Stimulated activated naive CD8-positive, alpha-beta T cell treated with anti-CD3 and anti-CD28 coated beads, Interleukin-15, Interleukin-2, amounts not matched to agents 100 ng/mL and 50 ng/mL, for 24 hours (primary cell): ENCODE results near the gene CCDC40.

ENCODE experiments used
- H3K27ac Mint-ChIP-seq: one replicate; pipeline ENCODE4 v1.8.0; 2021; ENCODE audit warnings: mild to moderate bottlenecking, mixed read lengths
- H3K27me3 Mint-ChIP-seq: one replicate; pipeline ENCODE4 v1.8.0; 2021; ENCODE audit warnings: mixed read lengths
- H3K36me3 Mint-ChIP-seq: one replicate; pipeline ENCODE4 v1.8.0; 2021; ENCODE audit warnings: low read depth, mixed read lengths
- H3K4me1 Mint-ChIP-seq: one replicate; pipeline ENCODE4 v1.8.0; 2021; ENCODE audit warnings: low read depth, mixed read lengths
- H3K4me3 Mint-ChIP-seq: one replicate; pipeline ENCODE4 v1.8.0; 2021; ENCODE audit warnings: mild to moderate bottlenecking, mixed read lengths
- H3K9me3 Mint-ChIP-seq: one replicate; pipeline ENCODE4 v1.8.0; 2021; ENCODE audit warnings: mixed read lengths

CCDC40 gene

GRCh38 chr17:80110927-80111701 is 74.7 kb downstream of the CCDC40 start:
- Mint-ChIP-seq H3K27me3 (no peaks in the 10 kb centered on the region), H3K4me3 (no peak overlapping the region), H3K36me3 (peaks cover 1% of the 10 kb centered on the region), H3K27ac (no peak overlapping the region), H3K9me3 (no peaks in the 10 kb centered on the region), H3K4me1 (no peaks in the 10 kb centered on the region)

- no peaks in the 10 kb centered on the region for H3K4me1 Mint-ChIP-seq
- no peak overlapping the region for H3K27ac Mint-ChIP-seq
- no peak overlapping the region for H3K4me3 Mint-ChIP-seq
- H3K36me3 Mint-ChIP-seq = no peaks in the 10 kb centered on the region
- no peaks in the 10 kb centered on the region for H3K9me3 Mint-ChIP-seq
- H3K27me3 Mint-ChIP-seq = no peaks in the 10 kb centered on the region
Observed at GRCh38 chr17:80111702-80112470, 75.4 kb downstream of the CCDC40 start.

- Mint-ChIP-seq H3K36me3 (no peaks in the 10 kb centered on the region), H3K9me3 (no peaks in the 10 kb centered on the region), H3K4me3 (no peak overlapping the region), H3K4me1 (no peaks in the 10 kb centered on the region), H3K27ac (no peak overlapping the region), H3K27me3 (no peaks in the 10 kb centered on the region)
Observed at GRCh38 chr17:80112471-80113032, 76.1 kb downstream of the CCDC40 start.

DNA sequence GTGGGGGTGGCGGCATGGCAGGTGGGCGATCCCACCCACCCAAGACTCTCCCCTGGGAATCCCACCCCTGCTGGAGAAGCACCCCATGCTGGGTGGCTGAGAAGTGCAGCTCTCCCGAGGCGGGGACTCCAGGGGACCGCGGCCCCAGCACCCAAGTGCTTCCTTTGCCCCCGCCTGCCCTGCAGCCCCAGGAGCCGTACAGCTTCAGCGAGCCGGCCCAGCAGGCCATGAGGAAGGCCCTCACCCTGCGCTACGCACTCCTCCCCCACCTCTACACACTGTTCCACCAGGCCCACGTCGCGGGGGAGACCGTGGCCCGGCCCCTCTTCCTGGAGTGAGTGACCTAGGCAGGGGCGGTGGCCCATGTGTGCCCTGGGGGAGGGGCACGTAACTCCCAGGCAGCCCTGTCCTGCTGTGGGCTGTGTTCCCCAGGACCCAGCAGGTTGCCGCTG is 76.6 kb downstream of the CCDC40 start:
- Mint-ChIP-seq H3K4me1 (no peaks in the 10 kb centered on the region), H3K27me3 (no peaks in the 10 kb centered on the region), H3K9me3 (no peaks in the 10 kb centered on the region), H3K36me3 (no peaks in the 10 kb centered on the region), H3K27ac (no peak overlapping the region), H3K4me3 (no peak overlapping the region)

GRCh38 chr17:80114758-80115157 is 78.3 kb downstream of the CCDC40 start:
- Mint-ChIP-seq H3K9me3 (no peaks in the 10 kb centered on the region), H3K4me1 (no peaks in the 10 kb centered on the region), H3K36me3 (no peaks in the 10 kb centered on the region), H3K4me3 (no peak overlapping the region), H3K27ac (no peak overlapping the region), H3K27me3 (no peaks in the 10 kb centered on the region)

GRCh38 chr17:80115159-80115558 is 78.7 kb downstream of the CCDC40 start:
- no peaks in the 10 kb centered on the region for H3K4me1 Mint-ChIP-seq
- H3K4me3 Mint-ChIP-seq = no peak overlapping the region
- H3K36me3 Mint-ChIP-seq = no peaks in the 10 kb centered on the region
- H3K27me3 Mint-ChIP-seq = no peaks in the 10 kb centered on the region
- H3K9me3 Mint-ChIP-seq = no peaks in the 10 kb centered on the region
- H3K27ac Mint-ChIP-seq = no peak overlapping the region

DNA sequence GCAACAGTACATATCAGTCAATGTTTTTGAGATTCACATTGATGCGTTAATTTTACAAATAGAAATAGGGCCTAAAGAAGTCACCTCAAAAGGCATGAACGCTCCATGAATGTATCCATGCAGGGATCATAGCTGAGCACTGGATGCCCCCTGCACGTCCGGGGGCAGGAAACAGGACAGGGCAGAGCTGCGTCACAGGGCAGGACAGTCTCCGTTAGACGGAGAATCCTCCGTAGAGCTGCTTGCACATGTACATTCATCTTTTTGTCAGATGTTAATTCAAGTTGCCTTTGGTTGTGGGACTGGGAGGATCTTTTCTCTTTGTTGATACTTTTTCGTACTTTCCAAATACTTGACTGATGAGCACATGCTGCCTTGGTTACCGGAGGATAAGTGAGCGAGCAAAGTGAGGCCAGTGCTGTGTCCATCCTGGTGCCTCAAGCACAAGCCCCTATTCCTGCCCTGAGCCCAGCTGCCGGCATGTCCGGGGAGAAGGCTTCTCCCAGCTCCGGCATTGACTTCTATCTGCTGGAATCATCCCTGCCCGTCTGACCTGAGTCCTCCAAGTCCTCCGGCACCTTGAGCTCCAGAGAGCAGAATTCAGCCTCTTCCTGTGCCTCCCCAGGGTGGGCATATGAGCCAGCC is 80.0 kb downstream of the CCDC40 start:
- H3K27ac Mint-ChIP-seq = no peak overlapping the region

GRCh38 chr17:80116921-80117380 is 80.5 kb downstream of the CCDC40 start:
- no peak overlapping the region for H3K27ac Mint-ChIP-seq
- no peaks in the 10 kb centered on the region for H3K27me3 Mint-ChIP-seq
- H3K4me3 Mint-ChIP-seq = no peak overlapping the region

More for the DNA sequence above, 80.0 kb downstream of the CCDC40 start:
- no peak overlapping the region for H3K4me3 Mint-ChIP-seq
- H3K36me3 Mint-ChIP-seq = no peaks in the 10 kb centered on the region
- H3K27me3 Mint-ChIP-seq = no peaks in the 10 kb centered on the region
- H3K9me3 Mint-ChIP-seq = no peaks in the 10 kb centered on the region
- H3K4me1 Mint-ChIP-seq = no peaks in the 10 kb centered on the region

DNA sequence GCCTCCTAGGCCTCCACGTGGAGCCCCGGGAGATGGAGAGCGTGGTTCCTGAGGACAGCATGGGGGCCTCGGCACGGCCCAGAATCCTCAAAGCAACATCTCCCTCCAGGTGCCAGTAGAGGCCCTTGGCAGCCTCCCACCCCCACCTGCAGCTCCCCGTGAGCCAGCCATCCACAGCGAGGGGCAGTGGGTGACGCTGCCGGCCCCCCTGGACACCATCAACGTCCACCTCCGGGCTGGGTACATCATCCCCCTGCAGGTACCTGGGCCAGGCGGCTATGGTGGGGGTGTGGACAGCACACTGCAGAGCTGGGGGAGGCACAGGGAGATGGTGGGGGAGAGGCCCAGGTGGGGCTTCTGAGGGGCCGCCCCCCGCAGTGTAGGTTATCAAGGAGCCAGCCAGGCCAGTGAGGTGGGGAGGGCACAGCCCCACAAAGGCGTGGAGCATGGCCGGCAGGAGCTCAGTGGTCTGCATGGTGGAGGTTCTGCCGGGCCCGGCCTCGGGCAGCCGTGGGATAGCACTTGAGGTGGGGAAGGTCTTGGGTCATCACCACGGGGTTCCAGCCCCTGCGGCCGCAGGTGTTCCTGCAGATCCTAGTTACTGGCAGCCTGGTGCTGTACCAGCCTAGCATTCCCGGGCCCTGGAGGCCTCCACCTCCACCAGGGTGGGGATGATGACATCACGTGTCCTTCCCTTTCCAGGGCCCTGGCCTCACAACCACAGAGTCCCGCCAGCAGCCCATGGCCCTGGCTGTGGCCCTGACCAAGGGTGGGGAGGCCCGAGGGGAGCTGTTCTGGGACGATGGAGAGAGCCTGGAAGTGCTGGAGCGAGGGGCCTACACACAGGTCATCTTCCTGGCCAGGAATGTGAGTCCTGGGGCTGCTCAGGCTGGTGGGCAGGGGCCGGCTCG is 81.3 kb downstream of the CCDC40 start:
- H3K4me3 Mint-ChIP-seq = no peak overlapping the region
- H3K4me1 Mint-ChIP-seq = no peaks in the 10 kb centered on the region
- H3K9me3 Mint-ChIP-seq = no peaks in the 10 kb centered on the region
- no peaks in the 10 kb centered on the region for H3K27me3 Mint-ChIP-seq
- no peaks in the 10 kb centered on the region for H3K36me3 Mint-ChIP-seq
- H3K27ac Mint-ChIP-seq = no peak overlapping the region

More at GRCh38 chr17:80116921-80117380, 80.5 kb downstream of the CCDC40 start:
- Mint-ChIP-seq H3K4me1 (no peaks in the 10 kb centered on the region), H3K36me3 (no peaks in the 10 kb centered on the region), H3K9me3 (no peaks in the 10 kb centered on the region)

DNA sequence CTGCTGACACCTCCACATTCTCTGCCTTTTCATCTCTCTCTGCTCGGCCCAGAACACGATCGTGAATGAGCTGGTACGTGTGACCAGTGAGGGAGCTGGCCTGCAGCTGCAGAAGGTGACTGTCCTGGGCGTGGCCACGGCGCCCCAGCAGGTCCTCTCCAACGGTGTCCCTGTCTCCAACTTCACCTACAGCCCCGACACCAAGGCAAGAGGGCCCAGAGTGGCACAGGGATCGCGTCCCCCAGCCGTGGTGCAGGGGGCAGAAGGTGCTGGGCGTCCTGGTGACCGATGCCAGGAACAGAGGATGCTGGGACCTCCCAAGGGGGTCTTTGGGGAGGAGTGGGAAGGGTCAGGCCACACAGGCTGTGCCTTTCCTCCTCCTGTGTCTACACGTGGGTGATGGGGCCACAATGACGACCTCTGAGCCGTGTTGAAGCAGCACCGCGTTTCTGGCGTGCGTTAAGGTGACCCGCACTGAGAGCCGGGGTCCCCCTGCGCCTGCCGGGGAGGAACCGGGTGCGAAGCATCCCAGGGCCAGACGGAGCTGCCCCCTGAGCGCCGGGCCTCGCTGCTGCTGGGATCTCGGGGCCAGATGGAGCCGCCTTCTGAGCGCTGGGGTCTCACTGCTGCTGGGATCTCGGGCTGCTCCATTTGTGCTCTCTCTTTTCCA is 82.3 kb downstream of the CCDC40 start:
- Mint-ChIP-seq H3K36me3 (no peaks in the 10 kb centered on the region), H3K9me3 (no peaks in the 10 kb centered on the region), H3K27me3 (no peaks in the 10 kb centered on the region), H3K4me3 (no peak overlapping the region), H3K4me1 (no peaks in the 10 kb centered on the region), H3K27ac (no peak overlapping the region)

DNA sequence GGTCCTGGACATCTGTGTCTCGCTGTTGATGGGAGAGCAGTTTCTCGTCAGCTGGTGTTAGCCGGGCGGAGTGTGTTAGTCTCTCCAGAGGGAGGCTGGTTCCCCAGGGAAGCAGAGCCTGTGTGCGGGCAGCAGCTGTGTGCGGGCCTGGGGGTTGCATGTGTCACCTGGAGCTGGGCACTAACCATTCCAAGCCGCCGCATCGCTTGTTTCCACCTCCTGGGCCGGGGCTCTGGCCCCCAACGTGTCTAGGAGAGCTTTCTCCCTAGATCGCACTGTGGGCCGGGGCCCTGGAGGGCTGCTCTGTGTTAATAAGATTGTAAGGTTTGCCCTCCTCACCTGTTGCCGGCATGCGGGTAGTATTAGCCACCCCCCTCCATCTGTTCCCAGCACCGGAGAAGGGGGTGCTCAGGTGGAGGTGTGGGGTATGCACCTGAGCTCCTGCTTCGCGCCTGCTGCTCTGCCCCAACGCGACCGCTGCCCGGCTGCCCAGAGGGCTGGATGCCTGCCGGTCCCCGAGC is 82.9 kb downstream of the CCDC40 start:
- no peaks in the 10 kb centered on the region for H3K36me3 Mint-ChIP-seq
- no peaks in the 10 kb centered on the region for H3K4me1 Mint-ChIP-seq
- no peaks in the 10 kb centered on the region for H3K9me3 Mint-ChIP-seq
- no peaks in the 10 kb centered on the region for H3K27me3 Mint-ChIP-seq
- no peak overlapping the region for H3K4me3 Mint-ChIP-seq
- H3K27ac Mint-ChIP-seq = no peak overlapping the region

DNA sequence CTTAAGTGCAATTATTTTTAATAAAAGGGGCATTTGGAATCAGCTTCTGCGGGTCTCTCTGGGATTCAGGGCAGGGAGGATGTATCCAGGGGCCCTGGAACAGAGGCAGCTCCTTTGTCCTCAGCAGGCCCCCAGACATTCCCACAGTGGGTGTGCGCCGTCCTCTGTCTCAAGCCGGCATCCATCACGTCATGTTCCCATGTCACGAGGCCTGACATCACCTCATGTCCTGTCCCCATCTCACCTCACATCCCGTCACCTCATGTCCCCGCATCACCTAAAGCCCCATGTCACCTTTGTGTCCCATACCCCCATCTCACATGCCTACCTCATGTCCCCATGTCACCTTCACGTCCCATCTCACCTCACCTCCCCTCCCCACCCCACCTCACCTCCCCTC is 83.4 kb downstream of the CCDC40 start:
- Mint-ChIP-seq H3K4me3 (no peak overlapping the region), H3K36me3 (no peaks in the 10 kb centered on the region), H3K27ac (no peak overlapping the region), H3K4me1 (no peaks in the 10 kb centered on the region), H3K27me3 (no peaks in the 10 kb centered on the region), H3K9me3 (no peaks in the 10 kb centered on the region)

DNA sequence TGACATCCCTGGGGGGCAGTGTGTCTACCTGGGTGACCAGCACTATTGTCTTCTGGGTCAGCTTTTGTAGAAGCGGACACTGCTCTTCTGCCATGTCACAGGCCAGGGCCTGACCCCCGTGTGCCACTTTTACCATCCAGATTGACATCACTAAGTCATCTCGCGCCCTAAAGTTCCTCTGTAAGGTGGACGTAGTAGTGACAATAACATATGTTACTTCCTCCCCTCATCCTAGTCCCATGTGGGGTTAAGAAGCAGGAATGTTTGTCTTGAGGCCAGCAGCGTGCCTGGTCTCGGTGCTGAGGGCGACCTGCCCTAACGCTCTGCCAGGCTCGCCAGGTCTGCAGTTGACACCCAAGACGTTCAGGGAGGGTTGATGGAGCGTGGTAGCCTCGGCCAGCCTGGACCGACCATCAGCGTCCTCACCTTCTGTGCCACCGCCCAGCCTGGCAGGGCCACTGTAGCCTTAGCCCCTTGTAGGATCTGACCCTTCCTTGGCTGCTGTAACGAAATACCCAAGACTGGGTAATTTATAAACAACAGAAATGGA is 85.7 kb downstream of the CCDC40 start:
- Mint-ChIP-seq H3K27ac (no peak overlapping the region), H3K9me3 (no peaks in the 10 kb centered on the region), H3K4me3 (no peak overlapping the region), H3K36me3 (no peaks in the 10 kb centered on the region), H3K4me1 (no peaks in the 10 kb centered on the region), H3K27me3 (peaks cover 7% of the 10 kb centered on the region)
